Jurkat, Clone E6-1 (cell line): ENCODE results near the gene SBF2.
"Not testable (repeated sequence)": the region's sequence is repeated elsewhere in the genome, so short reads cannot be mapped to it uniquely, and the experiment has no call there.

Experiments used
- DNase-seq: peaks from one replicate; pipeline ENCODE4 v3.0.0-alpha.2; 2011; ENCODE audit warnings: low read depth, low spot score
- H3K4me3 ChIP-seq: 2 replicates; pipeline ENCODE4 v1.5.1; 2011; ENCODE audit warnings: mild to moderate bottlenecking, low read length, control low read depth, moderate library complexity

Gene SBF2

GRCh38 chr11:9759519-9760192 is 534.4 kb downstream of the SBF2 start:
- peak; percentile 92 for DNase-seq
- H3K4me3 ChIP-seq = peak overlapping the region; percentile 63

GRCh38 chr11:9758637-9759518 is 535.1 kb downstream of the SBF2 start:
- peak overlapping the region; percentile 63 for H3K4me3 ChIP-seq
- DNase-seq = peak; percentile 24

- peak; percentile 80 for DNase-seq
Observed at GRCh38 chr11:9757809-9758636, 536.0 kb downstream of the SBF2 start.

GRCh38 chr11:9756878-9757277 is 537.1 kb downstream of the SBF2 start:
- no peak for DNase-seq

More at GRCh38 chr11:9757809-9758636, 536.0 kb downstream of the SBF2 start:
- H3K4me3 ChIP-seq = peak overlapping the region; percentile 63

GRCh38 chr11:9756461-9756860 is 537.6 kb downstream of the SBF2 start:
- no peak for DNase-seq
- no peak overlapping the region for H3K4me3 ChIP-seq

More at GRCh38 chr11:9756878-9757277, 537.1 kb downstream of the SBF2 start:
- no peak overlapping the region for H3K4me3 ChIP-seq

GRCh38 chr11:9755561-9756185 is 538.3 kb downstream of the SBF2 start:
- no peak for DNase-seq
- no peak overlapping the region for H3K4me3 ChIP-seq

- no peak overlapping the region for H3K4me3 ChIP-seq
- DNase-seq = no peak
Observed at GRCh38 chr11:9754010-9754471, 540.0 kb downstream of the SBF2 start.

GRCh38 chr11:9753021-9753420 is 541.0 kb downstream of the SBF2 start:
- DNase-seq = no peak

GRCh38 chr11:9752091-9752490 is 541.9 kb downstream of the SBF2 start:
- DNase-seq = no peak

More at GRCh38 chr11:9753021-9753420, 541.0 kb downstream of the SBF2 start:
- no peak overlapping the region for H3K4me3 ChIP-seq

GRCh38 chr11:9750551-9750950 is 543.5 kb downstream of the SBF2 start:
- DNase-seq = no peak

More at GRCh38 chr11:9752091-9752490, 541.9 kb downstream of the SBF2 start:
- no peak overlapping the region for H3K4me3 ChIP-seq

GRCh38 chr11:9748361-9748970 is 545.6 kb downstream of the SBF2 start:
- H3K4me3 ChIP-seq = no peak overlapping the region
- DNase-seq = peak; percentile 75

More at GRCh38 chr11:9750551-9750950, 543.5 kb downstream of the SBF2 start:
- no peak overlapping the region for H3K4me3 ChIP-seq

- no peak overlapping the region for H3K4me3 ChIP-seq
- no peak for DNase-seq
Observed at GRCh38 chr11:9747828-9748227, 546.2 kb downstream of the SBF2 start.

- DNase-seq = no peak
- no peak overlapping the region for H3K4me3 ChIP-seq
Observed at GRCh38 chr11:9747229-9747628, 546.8 kb downstream of the SBF2 start.

GRCh38 chr11:9745411-9746211 is 548.4 kb downstream of the SBF2 start:
- H3K4me3 ChIP-seq = no peak overlapping the region
- DNase-seq = no peak

- DNase-seq, H3K4me3 ChIP-seq: not testable (repeated sequence)
Observed at GRCh38 chr11:9743512-9743911, 550.5 kb downstream of the SBF2 start.

- no peak overlapping the region for H3K4me3 ChIP-seq
- no peak for DNase-seq
Observed at GRCh38 chr11:9741260-9741659, 552.8 kb downstream of the SBF2 start.

- DNase-seq = no peak
- H3K4me3 ChIP-seq = no peak overlapping the region
Observed at GRCh38 chr11:9740202-9740883, 553.7 kb downstream of the SBF2 start.
